Activated CD8-positive, alpha-beta memory T cell treated with anti-CD3 and anti-CD28 coated beads for 24 hours (primary cell): Measurements from ENCODE around the gene KRTAP12-1.

ENCODE experiments used
- DNase-seq: peaks from one replicate; pipeline ENCODE4 v3.0.0-alpha.2; 2020

The KRTAP12-1 gene

GRCh38 chr21:44681861-44682579 is at the start of gene KRTAP12-1:
KRTAP12-1 (minus strand) TSS chr21:44682163; CDS start chr21:44682123, 40 bp downstream.
- DNase-seq = no peak

GRCh38 chr21:44730951-44731579 is 49.1 kb upstream of the KRTAP12-1 start:
- DNase-seq = no peak

DNA sequence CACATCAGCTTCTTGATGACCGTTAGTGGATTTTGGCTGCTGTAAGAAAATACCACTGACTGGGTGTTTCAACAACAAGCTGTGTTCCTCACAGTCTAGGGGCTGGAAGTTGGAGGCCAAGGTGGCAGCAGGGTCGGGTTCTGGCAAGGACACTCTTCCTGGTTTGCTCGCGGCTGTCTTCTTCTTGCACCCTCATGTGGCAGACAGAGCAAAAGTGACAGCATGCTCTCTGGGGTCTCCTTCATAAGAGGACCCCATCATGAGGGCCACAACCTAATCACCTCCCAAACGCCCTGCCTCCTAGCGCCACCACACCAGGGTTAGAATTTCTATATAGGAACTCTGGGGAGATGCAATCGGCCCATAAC is 48.0 kb upstream of the KRTAP12-1 start:
- DNase-seq = no peak

DNA sequence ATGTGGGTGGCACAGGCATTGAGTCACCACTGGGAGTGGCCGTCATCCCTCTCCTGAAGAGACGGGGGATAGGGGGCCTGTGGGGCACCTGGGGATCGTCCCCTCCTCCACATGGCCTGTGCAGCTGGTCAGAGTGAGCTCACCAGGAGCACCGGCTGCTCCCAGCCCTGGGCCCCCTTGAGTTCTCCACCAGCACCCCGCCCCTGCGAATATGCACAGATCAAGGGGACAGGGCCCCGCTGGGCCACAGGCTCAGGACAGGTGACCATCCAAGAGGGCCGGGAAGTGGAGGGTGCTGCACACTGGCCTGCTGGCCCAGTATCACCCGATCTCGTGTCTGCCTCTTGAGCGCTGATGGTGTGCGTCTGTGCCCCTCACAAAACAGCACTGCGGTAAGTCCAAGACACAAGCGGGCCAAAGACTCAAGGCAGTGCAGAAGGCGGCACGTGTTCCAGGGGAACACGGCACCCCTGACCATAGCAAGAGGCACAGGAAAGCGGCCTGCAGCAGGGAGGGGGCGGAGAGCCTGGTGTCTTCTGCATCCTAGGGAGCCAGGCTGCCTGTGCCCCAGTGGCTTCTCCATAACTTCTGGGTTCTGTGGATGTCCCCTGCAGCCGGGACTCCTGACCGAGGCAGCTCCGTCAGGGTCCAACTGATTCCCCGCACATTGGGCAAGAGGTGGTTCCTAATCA is 47.5 kb upstream of the KRTAP12-1 start:
- DNase-seq = no peak

- DNase-seq = no peak
These were observed 46.8 kb upstream of the KRTAP12-1 start for GRCh38 chr21:44728716-44729115.

DNA sequence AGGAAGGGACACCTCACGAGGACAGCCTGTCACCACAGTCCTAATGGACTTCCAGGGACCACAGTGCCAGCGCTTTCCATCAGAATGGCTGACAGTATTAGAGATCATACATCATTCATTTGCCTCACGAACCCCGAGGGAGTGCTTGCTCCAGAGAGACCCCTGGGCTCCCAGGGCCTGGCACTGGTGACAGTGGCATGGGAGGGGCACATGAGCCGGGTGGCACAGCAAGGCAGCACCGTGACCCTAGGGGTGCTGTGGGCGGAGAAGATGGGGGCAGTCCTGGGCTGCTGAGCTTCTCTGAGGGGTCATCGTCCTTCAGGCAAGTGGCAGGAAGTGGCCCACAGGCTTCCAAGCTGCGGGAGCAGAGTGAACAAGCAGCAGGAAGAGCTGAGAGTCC is 45.8 kb upstream of the KRTAP12-1 start:
- DNase-seq = no peak

GRCh38 chr21:44727321-44727720 is 45.4 kb upstream of the KRTAP12-1 start:
- no peak for DNase-seq

DNA sequence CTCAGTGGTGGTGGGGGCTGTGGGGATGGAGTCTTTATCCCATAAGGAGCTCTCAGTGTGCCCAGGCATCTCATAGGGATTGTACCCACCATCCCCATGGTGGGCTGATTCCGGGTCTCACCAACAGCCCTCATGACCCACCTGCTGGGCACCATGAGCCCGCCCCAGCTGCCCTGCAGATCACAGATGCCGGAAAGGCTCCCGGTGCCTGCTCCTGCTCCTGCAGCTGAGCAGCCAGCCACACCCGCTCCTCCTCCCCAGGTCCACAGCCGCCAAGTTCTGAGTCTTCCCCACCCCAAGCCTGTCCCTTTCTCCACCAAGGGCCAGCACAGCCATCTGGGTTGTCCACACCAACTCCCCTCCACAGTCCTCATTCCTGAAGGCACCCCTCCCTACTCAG is 44.9 kb upstream of the KRTAP12-1 start:
- DNase-seq = no peak

- no peak for DNase-seq
These were observed 43.0 kb upstream of the KRTAP12-1 start for GRCh38 chr21:44724926-44725325.

- no peak for DNase-seq
These were observed 42.2 kb upstream of the KRTAP12-1 start for GRCh38 chr21:44724196-44724595.

- no peak for DNase-seq
These were observed 41.5 kb upstream of the KRTAP12-1 start for GRCh38 chr21:44723177-44724131.

- no peak for DNase-seq
These were observed 40.8 kb upstream of the KRTAP12-1 start for GRCh38 chr21:44722731-44723130.

DNA sequence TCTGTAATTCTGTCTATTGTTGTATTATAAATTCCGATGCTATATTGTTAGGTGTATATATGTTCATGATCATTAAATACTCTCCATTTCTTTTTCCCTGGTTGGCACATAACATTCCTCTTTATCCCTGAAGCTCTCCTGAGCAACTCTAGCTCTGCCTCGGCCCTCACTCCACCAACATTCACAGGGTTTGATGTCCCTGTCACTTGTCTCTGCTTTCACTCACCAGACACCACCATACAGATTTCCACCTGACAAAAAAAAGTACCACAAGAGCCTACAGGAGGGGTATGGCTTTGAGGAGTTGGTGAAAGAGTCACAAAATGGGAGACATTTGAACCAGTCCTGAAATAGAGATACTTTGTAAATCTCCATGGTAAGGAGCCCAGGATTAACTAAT is 38.2 kb upstream of the KRTAP12-1 start:
- DNase-seq = no peak

DNA sequence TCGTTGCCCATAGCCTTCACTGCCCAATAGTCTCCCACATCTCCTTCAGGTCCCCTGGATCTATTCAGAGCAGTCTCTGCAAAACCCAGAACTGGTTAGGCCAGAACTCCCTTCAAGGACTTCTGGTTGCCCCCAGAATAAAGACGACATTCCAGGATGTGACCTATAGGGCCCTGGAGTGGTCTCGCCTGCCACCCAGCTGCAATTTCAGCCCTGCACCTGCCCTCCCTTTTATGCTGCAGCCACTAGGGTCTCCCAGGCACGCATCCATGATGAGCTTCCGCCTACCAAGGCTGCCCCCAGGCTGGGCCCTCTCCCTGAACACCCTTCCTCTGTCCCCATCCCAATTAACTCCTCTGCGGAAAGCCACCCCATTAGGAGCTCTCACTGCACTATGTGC is 36.6 kb upstream of the KRTAP12-1 start:
- DNase-seq = no peak

DNA sequence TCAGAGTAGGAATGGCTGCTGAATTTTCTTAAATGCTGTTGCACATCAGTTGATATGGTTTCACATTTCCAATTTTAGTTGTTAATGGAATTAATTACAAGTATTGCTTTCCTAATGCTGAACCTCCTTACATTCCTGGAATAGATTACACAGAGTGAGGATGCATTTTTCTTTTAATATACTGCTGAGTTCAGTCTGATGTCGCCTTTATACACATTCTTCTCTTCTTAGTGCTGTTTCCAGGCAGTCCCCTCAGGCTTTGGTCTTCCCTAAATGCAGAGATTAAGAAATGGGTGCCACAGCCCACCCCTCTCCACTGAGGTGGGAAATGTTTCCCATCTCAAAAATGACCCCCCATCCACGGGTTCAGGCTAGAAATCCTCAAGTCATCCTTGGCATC is 36.1 kb upstream of the KRTAP12-1 start:
- no peak for DNase-seq

GRCh38 chr21:44716984-44717383 is 35.0 kb upstream of the KRTAP12-1 start:
- no peak for DNase-seq

DNA sequence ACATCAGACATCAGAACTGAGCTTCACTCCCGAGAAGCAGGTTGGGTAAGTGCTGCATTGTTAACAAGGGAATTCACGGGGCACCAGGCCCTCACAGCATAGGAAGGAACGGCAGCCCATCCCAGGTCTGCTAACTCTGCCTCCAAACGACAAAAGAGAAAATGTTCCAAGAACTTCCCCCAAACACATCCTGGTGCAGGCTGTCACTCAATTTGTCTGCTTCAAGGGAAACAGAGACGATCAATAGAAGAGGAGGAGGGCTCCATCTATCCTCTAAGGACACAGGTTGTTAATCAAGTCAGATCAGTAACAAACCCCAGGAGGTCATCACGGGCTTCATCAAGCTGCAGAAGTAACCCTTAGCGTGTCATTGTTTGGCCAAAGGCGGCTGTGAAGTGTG is 32.9 kb upstream of the KRTAP12-1 start:
- DNase-seq = no peak

DNA sequence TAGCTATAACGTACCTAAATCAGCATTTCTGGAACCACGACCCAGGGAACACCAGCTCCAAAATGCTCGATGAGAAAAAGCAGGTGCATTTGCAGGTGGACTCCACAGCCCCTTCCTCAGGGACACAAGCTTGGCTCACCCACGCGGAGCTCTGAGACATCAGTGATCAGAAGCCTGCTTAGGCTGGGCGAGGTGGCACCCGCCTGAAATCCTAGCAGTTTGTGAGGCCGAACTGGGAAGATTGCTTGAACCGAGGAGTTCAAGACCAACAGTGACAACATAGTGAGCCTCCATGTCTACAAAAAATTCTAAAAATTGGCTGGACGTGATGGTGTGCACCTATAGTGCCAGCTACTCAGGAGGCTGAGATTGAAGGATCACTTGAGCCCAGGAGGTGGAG is 31.9 kb upstream of the KRTAP12-1 start:
- DNase-seq = peak; percentile 45

DNA sequence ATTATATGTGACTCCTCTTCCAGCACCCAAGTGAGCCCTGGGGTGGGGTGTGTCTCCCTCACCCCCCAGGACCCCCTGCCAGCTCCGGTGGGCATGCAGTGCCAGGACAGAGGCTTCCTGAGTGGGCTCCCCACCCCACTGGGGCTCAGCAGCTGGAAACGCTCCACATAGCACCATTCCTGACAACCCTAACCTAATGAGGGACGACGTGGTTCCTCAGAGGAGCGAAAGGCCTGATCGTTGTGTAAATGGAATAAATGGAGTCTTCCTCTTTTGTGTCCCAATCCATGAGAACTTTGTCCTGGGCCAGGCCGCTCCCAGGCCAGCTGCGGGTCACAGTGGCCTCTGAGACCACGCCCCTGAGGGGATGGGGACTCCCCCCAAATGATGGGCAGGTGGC is 31.2 kb upstream of the KRTAP12-1 start:
- DNase-seq = peak; percentile 30

- DNase-seq = peak; percentile 51
These were observed 30.5 kb upstream of the KRTAP12-1 start for GRCh38 chr21:44712203-44713028.

- DNase-seq = peak; percentile 58
These were observed 29.6 kb upstream of the KRTAP12-1 start, which contains the start of gene TSPEAR for GRCh38 chr21:44711327-44712202. TSPEAR (minus strand) TSS chr21:44711572; CDS start chr21:44711514, 58 bp downstream.
